Measurements from ENCODE around the gene CDK5RAP3.

DNA sequence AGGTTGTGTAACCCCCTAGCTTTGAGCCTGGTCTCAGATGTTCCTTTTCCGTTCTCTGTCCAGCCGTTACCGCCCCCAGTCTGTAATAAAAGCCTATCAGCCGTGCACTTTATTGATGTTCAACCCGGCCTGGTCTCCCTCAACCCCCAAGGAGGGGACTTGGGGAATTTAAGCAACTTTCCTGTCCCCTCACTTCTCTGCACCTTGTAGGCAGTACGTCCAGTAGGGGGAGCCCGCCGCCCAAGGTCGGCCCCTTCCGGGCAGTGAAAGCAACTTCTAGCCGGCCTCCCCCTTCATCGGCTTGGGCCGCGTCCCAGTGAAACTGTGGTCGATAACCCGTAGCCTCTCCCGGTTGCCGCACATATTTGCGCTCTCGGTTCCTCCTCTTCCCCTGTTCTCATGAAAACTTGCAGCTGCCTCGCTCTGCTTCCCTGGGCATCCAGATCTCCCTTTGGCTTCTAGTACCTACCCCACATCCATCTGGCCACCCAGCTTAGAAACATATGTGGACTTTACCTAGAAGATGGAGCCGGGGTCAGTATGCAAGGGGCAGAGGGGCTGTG is 21.6 kb upstream of the CDK5RAP3 start:
- TF ChIP-seq EZH2phosphoT487 (IDR thresholded peaks at IDR 0.05; ENCODE audit: borderline replicate concordance) = no peak
- TF ChIP-seq YY1 (IDR thresholded peaks at IDR 0.05; ENCODE audit: extremely low read depth, insufficient replicate concordance, low read depth, low read length) = no peak
- TF ChIP-seq, protein P1, sequence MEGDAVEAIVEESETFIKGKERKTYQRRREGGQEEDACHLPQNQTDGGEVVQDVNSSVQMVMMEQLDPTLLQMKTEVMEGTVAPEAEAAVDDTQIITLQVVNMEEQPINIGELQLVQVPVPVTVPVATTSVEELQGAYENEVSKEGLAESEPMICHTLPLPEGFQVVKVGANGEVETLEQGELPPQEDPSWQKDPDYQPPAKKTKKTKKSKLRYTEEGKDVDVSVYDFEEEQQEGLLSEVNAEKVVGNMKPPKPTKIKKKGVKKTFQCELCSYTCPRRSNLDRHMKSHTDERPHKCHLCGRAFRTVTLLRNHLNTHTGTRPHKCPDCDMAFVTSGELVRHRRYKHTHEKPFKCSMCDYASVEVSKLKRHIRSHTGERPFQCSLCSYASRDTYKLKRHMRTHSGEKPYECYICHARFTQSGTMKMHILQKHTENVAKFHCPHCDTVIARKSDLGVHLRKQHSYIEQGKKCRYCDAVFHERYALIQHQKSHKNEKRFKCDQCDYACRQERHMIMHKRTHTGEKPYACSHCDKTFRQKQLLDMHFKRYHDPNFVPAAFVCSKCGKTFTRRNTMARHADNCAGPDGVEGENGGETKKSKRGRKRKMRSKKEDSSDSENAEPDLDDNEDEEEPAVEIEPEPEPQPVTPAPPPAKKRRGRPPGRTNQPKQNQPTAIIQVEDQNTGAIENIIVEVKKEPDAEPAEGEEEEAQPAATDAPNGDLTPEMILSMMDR (IDR thresholded peaks at IDR 0.05 in 2 of 3, conservative IDR thresholded peaks at IDR 0.05 in 1 of 3; ENCODE audit: borderline replicate concordance in 1 of 3, insufficient read depth in 1 of 3, low read depth in 2 of 3, low read length in 2 of 3) = peak; percentile 96 to 99 (median 98)
- TF ChIP-seq POLR2AphosphoS5 (IDR thresholded peaks at IDR 0.05; ENCODE audit: low read depth, low read length) = no peak
- no peak for TF ChIP-seq POLR2A (IDR thresholded peaks at IDR 0.05; ENCODE audit: borderline replicate concordance, extremely low read depth, insufficient read depth, insufficient read length)
- TF ChIP-seq EZH2 (IDR thresholded peaks at IDR 0.05) = no peak
- TF ChIP-seq, protein P2, sequence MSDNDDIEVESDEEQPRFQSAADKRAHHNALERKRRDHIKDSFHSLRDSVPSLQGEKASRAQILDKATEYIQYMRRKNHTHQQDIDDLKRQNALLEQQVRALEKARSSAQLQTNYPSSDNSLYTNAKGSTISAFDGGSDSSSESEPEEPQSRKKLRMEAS (IDR thresholded peaks at IDR 0.05) = no peak
- TF ChIP-seq, protein P3, sequence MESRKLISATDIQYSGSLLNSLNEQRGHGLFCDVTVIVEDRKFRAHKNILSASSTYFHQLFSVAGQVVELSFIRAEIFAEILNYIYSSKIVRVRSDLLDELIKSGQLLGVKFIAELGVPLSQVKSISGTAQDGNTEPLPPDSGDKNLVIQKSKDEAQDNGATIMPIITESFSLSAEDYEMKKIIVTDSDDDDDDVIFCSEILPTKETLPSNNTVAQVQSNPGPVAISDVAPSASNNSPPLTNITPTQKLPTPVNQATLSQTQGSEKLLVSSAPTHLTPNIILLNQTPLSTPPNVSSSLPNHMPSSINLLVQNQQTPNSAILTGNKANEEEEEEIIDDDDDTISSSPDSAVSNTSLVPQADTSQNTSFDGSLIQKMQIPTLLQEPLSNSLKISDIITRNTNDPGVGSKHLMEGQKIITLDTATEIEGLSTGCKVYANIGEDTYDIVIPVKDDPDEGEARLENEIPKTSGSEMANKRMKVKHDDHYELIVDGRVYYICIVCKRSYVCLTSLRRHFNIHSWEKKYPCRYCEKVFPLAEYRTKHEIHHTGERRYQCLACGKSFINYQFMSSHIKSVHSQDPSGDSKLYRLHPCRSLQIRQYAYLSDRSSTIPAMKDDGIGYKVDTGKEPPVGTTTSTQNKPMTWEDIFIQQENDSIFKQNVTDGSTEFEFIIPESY (IDR thresholded peaks at IDR 0.05; ENCODE audit: extremely low read depth, insufficient replicate concordance, low read length) = no peak
- TF ChIP-seq CEBPB (IDR thresholded peaks at IDR 0.05; ENCODE audit: low read depth) = no peak
- TF ChIP-seq, protein P4, sequence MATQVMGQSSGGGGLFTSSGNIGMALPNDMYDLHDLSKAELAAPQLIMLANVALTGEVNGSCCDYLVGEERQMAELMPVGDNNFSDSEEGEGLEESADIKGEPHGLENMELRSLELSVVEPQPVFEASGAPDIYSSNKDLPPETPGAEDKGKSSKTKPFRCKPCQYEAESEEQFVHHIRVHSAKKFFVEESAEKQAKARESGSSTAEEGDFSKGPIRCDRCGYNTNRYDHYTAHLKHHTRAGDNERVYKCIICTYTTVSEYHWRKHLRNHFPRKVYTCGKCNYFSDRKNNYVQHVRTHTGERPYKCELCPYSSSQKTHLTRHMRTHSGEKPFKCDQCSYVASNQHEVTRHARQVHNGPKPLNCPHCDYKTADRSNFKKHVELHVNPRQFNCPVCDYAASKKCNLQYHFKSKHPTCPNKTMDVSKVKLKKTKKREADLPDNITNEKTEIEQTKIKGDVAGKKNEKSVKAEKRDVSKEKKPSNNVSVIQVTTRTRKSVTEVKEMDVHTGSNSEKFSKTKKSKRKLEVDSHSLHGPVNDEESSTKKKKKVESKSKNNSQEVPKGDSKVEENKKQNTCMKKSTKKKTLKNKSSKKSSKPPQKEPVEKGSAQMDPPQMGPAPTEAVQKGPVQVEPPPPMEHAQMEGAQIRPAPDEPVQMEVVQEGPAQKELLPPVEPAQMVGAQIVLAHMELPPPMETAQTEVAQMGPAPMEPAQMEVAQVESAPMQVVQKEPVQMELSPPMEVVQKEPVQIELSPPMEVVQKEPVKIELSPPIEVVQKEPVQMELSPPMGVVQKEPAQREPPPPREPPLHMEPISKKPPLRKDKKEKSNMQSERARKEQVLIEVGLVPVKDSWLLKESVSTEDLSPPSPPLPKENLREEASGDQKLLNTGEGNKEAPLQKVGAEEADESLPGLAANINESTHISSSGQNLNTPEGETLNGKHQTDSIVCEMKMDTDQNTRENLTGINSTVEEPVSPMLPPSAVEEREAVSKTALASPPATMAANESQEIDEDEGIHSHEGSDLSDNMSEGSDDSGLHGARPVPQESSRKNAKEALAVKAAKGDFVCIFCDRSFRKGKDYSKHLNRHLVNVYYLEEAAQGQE (IDR thresholded peaks at IDR 0.05; ENCODE audit: low read depth) = no peak
- TF ChIP-seq FOSL1 (IDR thresholded peaks at IDR 0.05; ENCODE audit: low read depth) = no peak

All from HCT116 (cell line).